HG03066 (cell line): Measurements from ENCODE around the gene NCAM1.
"Not testable (repeated sequence)": the region's sequence is repeated elsewhere in the genome, so short reads cannot be mapped to it uniquely, and the experiment has no call there.

Source experiments
- ATAC-seq: cut with Tn5 transposase; IDR thresholded peaks from one replicate; pipeline ENCODE4 v1.9.1; 2021; ENCODE audit warnings: low read depth; ENCODE audit not compliant: unreplicated experiment

Gene NCAM1

DNA sequence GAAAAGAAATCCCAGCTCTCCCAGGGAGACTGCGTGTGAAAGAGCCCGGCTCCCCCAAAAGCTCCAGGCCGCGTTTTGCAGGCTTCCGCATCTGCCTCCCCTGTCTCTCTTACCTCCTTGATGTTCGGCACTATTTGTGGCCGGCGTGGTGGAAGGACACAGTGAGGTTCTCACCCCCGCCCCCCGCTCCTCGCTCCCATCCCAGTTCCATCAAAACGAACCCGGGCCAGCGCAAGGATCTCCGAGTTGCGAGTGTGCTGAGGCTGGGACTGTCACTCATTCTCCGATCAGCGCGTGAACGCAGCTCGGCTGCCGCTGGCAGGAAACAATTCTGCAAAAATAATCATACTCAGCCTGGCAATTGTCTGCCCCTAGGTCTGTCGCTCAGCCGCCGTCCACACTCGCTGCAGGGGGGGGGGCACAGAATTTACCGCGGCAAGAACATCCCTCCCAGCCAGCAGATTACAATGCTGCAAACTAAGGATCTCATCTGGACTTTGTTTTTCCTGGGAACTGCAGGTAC is at the start of gene NCAM1:
Gene NCAM1, plus strand, starts transcription at position 275 of the 523 bp plus-strand sequence.
- no peak for ATAC-seq

DNA sequence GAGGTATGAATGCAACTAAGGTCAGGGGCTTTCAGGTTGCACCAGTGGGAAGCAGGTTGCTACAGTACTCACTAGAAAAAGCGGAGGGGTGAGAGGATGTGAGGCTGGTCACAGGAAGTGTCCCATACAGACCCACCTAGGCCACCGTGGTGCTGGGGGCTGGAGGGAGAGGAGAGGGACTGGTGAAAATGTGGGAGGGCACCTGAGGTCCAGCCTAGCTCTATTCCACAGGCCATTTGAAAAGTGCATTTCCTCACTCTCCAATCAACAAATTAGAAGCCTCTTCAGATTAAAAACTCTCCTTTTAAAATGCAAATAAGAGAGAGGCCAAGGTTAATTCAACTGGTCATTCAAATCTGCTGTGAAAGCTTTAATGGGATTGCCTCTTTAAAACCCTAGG is 38.6 kb upstream of the NCAM1 start:
- no peak for ATAC-seq

DNA sequence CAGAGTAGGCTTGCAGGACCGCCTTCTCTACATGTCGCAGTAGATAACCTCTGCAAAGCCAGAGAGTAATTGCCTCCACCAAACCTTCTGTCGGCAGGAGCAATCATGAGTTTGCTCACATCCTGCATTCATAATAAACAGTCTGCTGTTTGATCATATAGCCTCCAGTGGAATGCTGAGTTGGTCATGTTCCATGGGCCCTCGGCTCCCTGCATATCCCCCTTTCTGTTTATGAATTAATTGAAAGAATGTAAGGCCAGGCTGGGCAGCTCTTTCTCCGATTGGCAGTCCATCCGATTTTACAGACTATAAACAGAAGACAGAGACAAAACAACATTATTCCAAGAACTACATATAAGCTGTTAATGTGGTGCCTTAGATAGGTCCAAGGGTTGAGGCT is 36.4 kb upstream of the NCAM1 start:
- not testable (repeated sequence) for ATAC-seq

- no peak for ATAC-seq
These were observed 35.5 kb upstream of the NCAM1 start for GRCh38 chr11:112925516-112926310.

- ATAC-seq: no peak
These were observed 33.1 kb upstream of the NCAM1 start for GRCh38 chr11:112928136-112928535.

- no peak for ATAC-seq
These were observed 31.8 kb upstream of the NCAM1 start for GRCh38 chr11:112929432-112929831.

GRCh38 chr11:112931703-112932102 is 29.5 kb upstream of the NCAM1 start:
- no peak for ATAC-seq

DNA sequence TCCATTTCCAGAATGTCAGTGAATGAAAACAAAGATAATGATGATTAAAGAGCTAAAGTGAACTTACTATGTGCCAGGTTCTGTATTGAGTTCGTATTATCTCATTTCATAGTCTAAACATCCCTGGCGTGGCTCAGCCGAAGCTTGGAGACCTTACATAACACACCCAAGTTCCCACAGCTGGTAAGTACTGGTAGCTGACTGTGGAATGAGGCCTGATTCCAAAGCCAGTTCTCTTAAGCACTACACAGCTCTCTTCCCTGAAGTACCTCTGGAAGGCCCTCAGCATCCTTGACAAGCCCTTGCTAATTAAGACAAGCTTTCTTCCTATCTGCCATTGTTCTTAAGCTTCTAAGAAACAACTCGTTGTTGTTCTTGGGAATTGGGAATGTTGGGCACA is 28.6 kb upstream of the NCAM1 start:
- ATAC-seq: no peak

DNA sequence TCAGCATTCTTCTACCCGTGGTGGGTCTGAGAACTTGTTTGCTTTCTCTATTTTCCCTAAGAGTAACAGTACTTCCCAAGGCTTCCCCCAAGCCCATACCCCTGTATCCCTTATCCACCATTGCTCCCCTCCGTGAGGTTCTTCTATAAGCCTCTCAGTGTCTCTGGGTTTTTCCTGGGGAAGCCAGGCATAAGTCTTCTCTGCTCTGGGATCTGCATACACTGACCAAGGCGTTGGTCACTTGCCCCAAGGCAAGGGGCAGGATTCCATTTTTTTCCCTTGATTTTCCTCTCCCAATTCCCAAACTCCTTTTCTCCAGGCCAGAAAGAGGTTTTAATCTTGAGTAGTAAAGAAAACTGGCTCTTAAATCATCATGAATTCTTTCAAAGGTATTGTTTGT is 27.2 kb upstream of the NCAM1 start:
- ATAC-seq: no peak

DNA sequence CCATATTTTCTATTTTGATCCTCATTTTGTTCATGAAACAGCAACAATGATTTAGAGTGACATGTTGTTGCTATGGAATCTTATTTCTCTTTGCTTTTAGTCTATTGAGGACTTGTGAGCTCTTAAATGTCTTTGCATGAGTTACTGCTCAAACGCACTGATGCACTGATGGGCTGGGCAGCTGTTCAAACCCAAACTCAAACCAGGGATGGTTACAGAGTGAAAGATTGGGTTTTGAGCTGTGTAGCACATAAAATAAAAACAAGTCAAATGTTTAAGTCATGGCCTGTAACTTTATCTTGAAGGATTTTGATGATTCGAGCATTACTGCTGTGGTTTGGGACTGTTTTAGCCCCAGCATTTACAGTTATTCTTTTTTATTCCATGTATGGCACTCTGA is 20.1 kb upstream of the NCAM1 start:
- ATAC-seq: no peak

DNA sequence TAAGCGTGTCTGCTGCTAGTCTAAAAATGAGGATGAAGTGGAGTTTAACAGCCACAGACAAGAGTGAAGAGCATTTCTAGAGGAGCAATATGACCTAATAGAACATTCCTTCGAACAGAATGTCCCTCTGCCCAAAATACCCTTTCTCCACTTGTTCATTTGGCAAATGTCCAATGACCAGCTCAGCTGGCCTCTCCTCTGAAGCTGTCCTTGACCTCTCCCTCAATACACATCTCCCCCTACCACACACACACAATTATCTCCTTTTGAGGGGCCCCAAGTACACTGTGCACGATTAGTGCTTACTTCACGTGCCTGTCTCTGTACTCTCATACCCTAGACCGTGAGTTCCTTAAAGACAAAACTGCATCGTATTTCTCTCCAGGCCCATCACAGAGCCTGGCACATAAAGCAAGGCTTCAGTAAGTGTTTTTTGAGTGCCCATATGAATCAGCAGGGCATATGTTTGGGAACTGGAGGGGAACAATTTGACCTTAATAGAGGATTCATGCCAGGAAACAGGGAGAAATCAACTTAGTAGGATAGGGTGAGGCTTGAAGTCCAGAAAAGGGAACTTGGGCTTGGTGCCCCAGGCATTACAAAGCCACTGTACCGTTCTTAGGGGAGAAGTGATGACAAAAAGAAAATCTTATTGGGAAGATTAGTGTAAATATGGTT is 18.1 kb upstream of the NCAM1 start:
- no peak for ATAC-seq

DNA sequence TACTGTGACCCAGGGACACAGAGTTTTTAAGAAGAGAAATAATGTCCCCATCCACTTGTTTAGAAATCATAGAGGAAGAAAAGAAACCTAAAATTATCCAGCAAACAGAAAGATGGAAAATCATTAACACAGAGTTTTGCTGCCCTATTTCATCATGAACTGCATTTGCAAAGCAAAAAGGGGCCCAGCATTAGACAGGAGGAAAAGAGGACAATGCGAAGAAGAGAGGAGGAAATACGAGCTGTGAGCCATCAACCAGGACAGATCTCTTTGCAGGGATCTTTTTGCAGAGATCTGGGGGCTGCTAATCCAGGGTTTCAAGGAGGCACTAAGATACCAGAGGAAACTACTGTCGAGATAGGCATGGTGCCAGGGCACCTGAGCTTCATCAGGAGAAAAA is 14.4 kb upstream of the NCAM1 start:
- no peak for ATAC-seq

DNA sequence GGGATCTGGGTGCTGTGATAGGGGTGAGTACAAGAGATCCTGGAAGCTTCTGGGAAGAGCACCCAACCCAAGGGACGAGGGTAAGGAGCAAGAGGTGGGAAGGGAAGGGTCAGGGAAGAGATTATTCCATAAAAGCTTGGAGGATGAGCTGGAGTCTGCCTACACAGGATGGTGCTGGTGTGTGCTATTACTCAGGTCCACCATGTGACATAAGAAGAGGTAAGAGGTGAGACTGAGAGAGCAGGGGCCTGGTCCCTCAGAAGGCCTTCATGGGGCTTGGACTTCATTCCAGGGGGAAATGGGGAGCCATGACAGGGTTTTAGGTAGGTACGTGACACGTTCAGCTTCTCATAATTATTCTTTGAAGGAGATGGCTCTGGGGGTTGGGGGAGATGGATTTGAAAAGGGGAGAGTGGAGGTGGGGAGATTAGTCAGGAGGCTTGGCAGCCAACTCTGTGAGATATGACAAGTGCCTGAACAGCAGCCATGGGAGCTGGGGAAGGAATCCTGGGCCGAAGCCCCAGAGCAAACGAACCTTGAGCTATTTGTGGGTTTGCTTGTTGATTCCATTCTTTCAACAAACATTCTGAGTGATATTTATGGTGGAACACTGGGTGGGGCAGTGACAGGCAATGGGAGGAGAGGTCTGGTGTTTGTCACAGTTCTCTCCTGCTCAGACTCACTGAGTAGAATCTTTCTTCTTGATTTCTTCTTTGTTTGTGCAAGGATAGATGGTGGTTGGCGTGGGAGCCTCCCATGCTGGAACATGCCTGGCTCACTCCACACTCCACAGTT is 11.2 kb upstream of the NCAM1 start:
- no peak for ATAC-seq

GRCh38 chr11:112958670-112959069 is 2.5 kb upstream of the NCAM1 start:
- ATAC-seq: no peak

GRCh38 chr11:112961751-112962578 is 745 bp downstream of the NCAM1 start:
- no peak for ATAC-seq

DNA sequence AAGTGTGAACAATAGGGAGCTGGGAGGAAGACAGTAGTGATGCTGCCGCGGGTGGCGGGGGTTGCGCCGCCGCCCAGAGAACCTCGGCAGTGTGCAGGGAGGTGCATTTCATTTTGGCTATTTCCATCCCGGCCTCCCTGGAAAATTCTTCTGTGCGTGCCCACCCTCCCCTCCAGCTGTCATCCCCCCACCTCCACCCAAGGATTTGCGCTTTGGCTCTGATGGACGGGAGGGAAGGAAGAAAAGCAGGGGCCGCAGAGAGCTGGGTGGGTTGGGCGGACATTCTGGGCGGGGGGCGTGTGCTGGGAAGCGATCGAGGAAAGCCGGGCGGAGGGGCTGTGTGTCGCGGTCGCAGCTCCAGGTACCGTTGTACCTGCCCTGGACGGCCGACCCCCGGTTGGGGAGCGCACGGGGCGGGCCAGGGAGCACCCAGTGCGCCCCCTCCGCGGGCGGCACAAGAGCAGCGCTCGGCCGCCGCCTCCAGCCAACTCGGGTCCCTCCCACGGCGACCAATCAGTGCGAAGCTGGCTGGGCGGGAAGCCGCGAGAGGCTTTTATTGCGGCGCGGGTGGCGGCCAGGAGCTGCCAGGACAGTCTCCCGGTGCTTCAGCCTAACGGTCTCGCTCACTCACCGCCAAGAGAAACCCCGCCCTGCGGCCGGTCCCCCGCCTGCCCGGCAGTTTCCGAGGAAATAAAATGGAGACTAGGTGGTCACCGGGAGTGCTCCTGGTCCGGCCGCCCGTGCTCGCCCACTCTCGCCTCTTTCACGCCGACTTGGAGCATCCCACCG is 1.6 kb downstream of the NCAM1 start:
- ATAC-seq: no peak

- ATAC-seq: no peak
These were observed 2.2 kb downstream of the NCAM1 start for GRCh38 chr11:112963368-112963955.

DNA sequence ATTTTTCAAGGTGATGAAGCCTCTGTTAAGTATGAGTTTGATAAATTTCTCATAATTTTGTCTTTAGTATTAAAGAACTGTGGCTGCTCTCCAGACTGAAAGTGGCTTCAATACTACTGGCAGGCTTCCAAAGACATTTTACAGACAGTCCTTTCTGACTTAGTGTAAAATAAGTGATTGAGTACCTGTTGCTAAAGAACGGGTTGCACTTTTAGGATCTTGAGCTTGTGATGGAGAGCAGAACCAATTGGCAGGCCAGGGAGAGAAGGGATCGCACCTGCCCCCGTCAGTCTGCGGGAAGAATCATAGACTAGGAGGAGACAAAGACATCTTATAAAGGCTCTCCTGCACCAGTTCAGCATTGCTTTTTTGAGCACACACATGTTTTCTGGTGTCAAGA is 4.4 kb downstream of the NCAM1 start:
- no peak for ATAC-seq

GRCh38 chr11:112966561-112966960 is 5.3 kb downstream of the NCAM1 start:
- ATAC-seq: no peak
